T-helper 1 cell treated with Interleukin-12 subunit alpha and Interleukin-12 subunit beta and Interleukin-4 antibody, amounts not matched to agents 30 μg/mL and 1 μg/mL, for 36 hours (primary cell): ENCODE measurements around the gene PRSS48.
"Not testable (repeated sequence)": the region's sequence is repeated elsewhere in the genome, so short reads cannot be mapped to it uniquely, and the experiment has no call there.

Experiments
- H3K27ac Mint-ChIP-seq: one replicate; pipeline ENCODE4 v1.8.0; 2021; ENCODE audit warnings: mild to moderate bottlenecking, mixed read lengths
- H3K27me3 Mint-ChIP-seq: one replicate; pipeline ENCODE4 v1.8.0; 2021; ENCODE audit warnings: low read depth, mixed read lengths
- H3K36me3 Mint-ChIP-seq: one replicate; pipeline ENCODE4 v1.8.0; 2021; ENCODE audit warnings: low read depth, mixed read lengths
- H3K4me1 Mint-ChIP-seq: one replicate; pipeline ENCODE4 v1.8.0; 2021; ENCODE audit warnings: low read depth, mixed read lengths
- H3K4me3 Mint-ChIP-seq: one replicate; pipeline ENCODE4 v1.8.0; 2021; ENCODE audit warnings: mild to moderate bottlenecking, moderate library complexity, mixed read lengths
- H3K9me3 Mint-ChIP-seq: one replicate; pipeline ENCODE4 v1.8.0; 2021; ENCODE audit warnings: mixed read lengths

Gene PRSS48

GRCh38 chr4:151250706-151251105 is 26.3 kb upstream of the PRSS48 start:
- Mint-ChIP-seq H3K36me3 (no peaks in the 10 kb centered on the region), H3K4me1 (no peaks in the 10 kb centered on the region), H3K4me3 (no peak overlapping the region), H3K27ac (no peak overlapping the region), H3K27me3 (no peaks in the 10 kb centered on the region), H3K9me3 (no peaks in the 10 kb centered on the region)

GRCh38 chr4:151251603-151252304 is 25.2 kb upstream of the PRSS48 start:
- Mint-ChIP-seq H3K4me1 (no peaks in the 10 kb centered on the region), H3K36me3 (no peaks in the 10 kb centered on the region), H3K4me3 (no peak overlapping the region), H3K9me3 (no peaks in the 10 kb centered on the region), H3K27me3 (no peaks in the 10 kb centered on the region), H3K27ac (no peak overlapping the region)

DNA sequence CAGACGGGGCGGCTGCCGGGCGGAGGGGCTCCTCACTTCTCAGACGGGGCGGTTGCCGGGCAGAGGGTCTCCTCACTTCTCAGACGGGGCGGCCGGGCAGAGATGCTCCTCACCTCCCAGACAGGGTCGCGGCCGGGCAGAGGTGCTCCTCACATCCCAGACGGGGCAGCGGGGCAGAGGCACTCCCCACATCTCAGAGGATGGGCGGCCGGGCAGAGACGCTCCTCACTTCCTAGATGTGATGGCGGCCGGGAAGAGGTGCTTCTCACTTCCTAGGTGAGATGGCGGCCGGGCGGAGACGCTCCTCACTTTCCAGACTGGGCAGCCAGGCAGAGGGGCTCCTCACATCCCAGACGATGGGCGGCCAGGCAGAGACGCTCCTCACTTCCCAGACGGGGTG is 21.7 kb upstream of the PRSS48 start:
- H3K36me3 Mint-ChIP-seq, H3K27ac Mint-ChIP-seq, H3K9me3 Mint-ChIP-seq, H3K4me3 Mint-ChIP-seq, H3K27me3 Mint-ChIP-seq, H3K4me1 Mint-ChIP-seq: not testable (repeated sequence)

- H3K9me3 Mint-ChIP-seq, H3K4me1 Mint-ChIP-seq, H3K27ac Mint-ChIP-seq, H3K27me3 Mint-ChIP-seq, H3K4me3 Mint-ChIP-seq, H3K36me3 Mint-ChIP-seq: not testable (repeated sequence)
Measured at GRCh38 chr4:151255680-151256079, 21.3 kb upstream of the PRSS48 start.

GRCh38 chr4:151256134-151256533 is 20.8 kb upstream of the PRSS48 start:
- Mint-ChIP-seq H3K27me3 (no peaks in the 10 kb centered on the region), H3K9me3 (no peaks in the 10 kb centered on the region), H3K36me3 (no peaks in the 10 kb centered on the region), H3K4me3 (no peak overlapping the region), H3K27ac (no peak overlapping the region), H3K4me1 (no peaks in the 10 kb centered on the region)

- H3K4me3 Mint-ChIP-seq, result no peak overlapping the region
- no peaks in the 10 kb centered on the region for H3K9me3 Mint-ChIP-seq
- no peaks in the 10 kb centered on the region for H3K36me3 Mint-ChIP-seq
- no peaks in the 10 kb centered on the region for H3K27me3 Mint-ChIP-seq
- no peaks in the 10 kb centered on the region for H3K4me1 Mint-ChIP-seq
- no peak overlapping the region for H3K27ac Mint-ChIP-seq
Measured at GRCh38 chr4:151257704-151258103, 19.3 kb upstream of the PRSS48 start.

DNA sequence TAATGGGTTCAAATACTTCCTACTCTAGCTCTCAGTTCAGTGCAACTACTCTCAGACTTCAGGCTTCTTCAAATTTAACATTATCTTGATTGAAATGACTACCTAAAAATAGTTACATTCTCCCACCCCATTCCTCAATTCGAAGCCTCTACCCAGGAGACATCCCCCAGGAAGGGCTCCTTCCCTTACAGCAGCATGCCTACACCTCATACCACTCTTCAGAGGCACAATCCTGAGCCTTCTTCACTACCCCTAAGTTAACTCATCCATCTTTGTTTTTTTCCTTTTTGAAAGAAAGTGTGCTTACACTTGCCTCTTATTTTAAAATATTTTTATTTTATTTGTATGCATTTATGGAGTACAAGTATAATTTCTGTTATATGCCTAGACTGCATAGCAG is 17.2 kb upstream of the PRSS48 start:
- Mint-ChIP-seq H3K4me1 (no peaks in the 10 kb centered on the region), H3K9me3 (no peaks in the 10 kb centered on the region), H3K27me3 (no peaks in the 10 kb centered on the region), H3K4me3 (no peak overlapping the region), H3K36me3 (no peaks in the 10 kb centered on the region), H3K27ac (no peak overlapping the region)

DNA sequence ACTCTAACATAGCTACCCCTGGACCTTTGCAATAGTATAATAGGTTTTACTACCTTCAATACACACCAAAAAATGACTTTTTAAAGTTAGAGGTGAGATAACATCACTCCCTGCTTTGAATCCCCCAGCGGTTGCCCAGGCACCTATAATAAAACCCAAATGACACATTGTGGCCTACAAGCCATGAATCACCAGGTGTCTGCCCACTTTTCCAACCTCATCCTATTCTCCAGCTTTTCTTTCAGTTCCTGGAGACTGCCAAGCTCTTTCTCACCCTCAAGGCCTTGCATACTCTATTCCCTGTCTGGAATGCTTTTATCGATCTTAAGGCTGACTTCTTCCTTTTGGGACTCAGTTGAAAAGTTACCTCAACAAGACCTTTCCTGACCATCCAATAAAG is 16.4 kb upstream of the PRSS48 start:
- H3K4me1 Mint-ChIP-seq, result no peaks in the 10 kb centered on the region
- no peak overlapping the region for H3K27ac Mint-ChIP-seq
- H3K9me3 Mint-ChIP-seq, result no peaks in the 10 kb centered on the region

GRCh38 chr4:151263455-151263854 is 13.5 kb upstream of the PRSS48 start:
- H3K4me3 Mint-ChIP-seq, result no peak overlapping the region
- no peaks in the 10 kb centered on the region for H3K36me3 Mint-ChIP-seq
- H3K27ac Mint-ChIP-seq, result no peak overlapping the region
- no peaks in the 10 kb centered on the region for H3K9me3 Mint-ChIP-seq
- H3K4me1 Mint-ChIP-seq, result no peaks in the 10 kb centered on the region
- no peaks in the 10 kb centered on the region for H3K27me3 Mint-ChIP-seq

More for the DNA sequence above, 16.4 kb upstream of the PRSS48 start:
- no peaks in the 10 kb centered on the region for H3K27me3 Mint-ChIP-seq
- H3K4me3 Mint-ChIP-seq, result no peak overlapping the region
- no peaks in the 10 kb centered on the region for H3K36me3 Mint-ChIP-seq

DNA sequence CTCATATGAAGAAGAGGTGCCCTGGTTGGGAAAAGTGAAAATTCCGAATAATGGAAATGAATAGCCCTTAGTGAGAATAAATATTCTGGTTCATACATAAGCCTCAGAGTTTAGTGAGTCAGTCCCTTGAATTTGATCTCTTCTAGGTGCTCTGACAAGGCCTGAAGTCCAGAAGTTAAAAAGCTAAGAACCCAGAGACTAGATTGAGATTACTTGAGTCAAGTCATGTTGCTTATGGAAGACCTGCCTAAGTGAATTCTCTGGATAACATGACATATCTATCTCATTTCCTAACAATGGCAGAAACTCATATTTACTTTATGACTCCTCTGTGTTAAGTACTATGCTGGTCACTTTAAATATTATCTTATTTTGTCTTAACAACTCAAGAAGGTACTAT is 10.5 kb upstream of the PRSS48 start:
- Mint-ChIP-seq H3K27ac (no peak overlapping the region), H3K36me3 (no peaks in the 10 kb centered on the region), H3K4me3 (no peak overlapping the region), H3K9me3 (no peaks in the 10 kb centered on the region), H3K4me1 (no peaks in the 10 kb centered on the region), H3K27me3 (no peaks in the 10 kb centered on the region)

DNA sequence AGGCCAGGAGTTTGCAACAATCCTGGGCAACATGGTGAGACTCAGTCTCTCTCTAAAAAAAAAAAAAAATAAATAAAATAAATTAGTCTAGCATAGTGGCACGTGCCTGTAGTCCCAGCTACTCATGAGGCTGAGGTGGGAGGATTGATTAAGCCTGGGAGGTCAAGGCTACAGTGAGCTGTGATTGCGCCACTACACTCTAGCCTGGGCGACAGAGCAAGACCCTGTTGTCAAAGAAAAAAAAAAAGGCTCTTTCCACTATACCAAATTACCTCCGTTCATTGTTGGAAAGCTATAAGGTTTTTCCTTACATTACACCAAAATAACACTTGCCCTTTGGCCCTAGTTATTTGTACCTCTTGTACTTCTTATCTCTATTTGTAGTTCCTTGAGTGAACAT is 9.9 kb upstream of the PRSS48 start:
- H3K27ac Mint-ChIP-seq, result no peak overlapping the region
- H3K36me3 Mint-ChIP-seq, result no peaks in the 10 kb centered on the region
- no peaks in the 10 kb centered on the region for H3K4me1 Mint-ChIP-seq
- no peaks in the 10 kb centered on the region for H3K9me3 Mint-ChIP-seq
- no peak overlapping the region for H3K4me3 Mint-ChIP-seq
- no peaks in the 10 kb centered on the region for H3K27me3 Mint-ChIP-seq

DNA sequence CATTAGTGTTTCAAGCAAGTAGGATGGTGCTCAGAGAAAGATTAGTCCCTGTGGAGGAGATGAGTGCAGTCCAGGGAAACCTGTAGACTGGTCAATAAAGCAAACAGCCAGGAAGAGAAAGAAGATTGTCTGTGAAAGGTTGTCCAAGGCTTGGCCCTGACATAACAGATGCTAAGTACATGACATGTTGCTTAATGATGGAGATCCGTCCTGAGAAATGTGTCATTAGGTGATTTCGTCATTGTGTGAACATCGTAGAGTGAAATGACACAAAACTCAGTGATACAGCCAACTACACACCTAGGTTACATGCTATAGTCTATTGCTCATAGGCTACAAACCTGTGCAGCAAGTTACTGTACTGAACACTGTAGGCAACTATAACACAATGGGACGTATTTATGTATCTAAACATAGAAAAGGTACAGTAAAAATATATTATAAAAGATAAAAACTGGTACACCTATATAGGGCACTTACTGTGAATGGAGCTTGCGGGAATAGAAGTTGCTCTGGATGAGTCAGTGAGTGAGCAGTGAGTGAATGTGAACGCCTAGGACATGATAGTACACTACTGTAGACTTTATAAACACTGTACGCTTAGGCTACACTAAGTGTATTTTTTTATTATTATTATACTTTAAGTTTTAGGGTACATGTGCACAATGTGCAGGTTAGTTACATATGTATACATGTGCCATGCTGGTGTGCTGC is 9.0 kb upstream of the PRSS48 start:
- H3K9me3 Mint-ChIP-seq, result no peaks in the 10 kb centered on the region
- no peaks in the 10 kb centered on the region for H3K4me1 Mint-ChIP-seq
- H3K4me3 Mint-ChIP-seq, result no peak overlapping the region
- H3K27me3 Mint-ChIP-seq, result no peaks in the 10 kb centered on the region
- no peaks in the 10 kb centered on the region for H3K36me3 Mint-ChIP-seq
- H3K27ac Mint-ChIP-seq, result no peak overlapping the region

- not testable (repeated sequence) for H3K4me1 Mint-ChIP-seq, H3K9me3 Mint-ChIP-seq, H3K4me3 Mint-ChIP-seq, H3K27me3 Mint-ChIP-seq, H3K27ac Mint-ChIP-seq, H3K36me3 Mint-ChIP-seq
Measured at GRCh38 chr4:151268905-151269304, 8.1 kb upstream of the PRSS48 start.

- no peaks in the 10 kb centered on the region for H3K4me1 Mint-ChIP-seq
- H3K27me3 Mint-ChIP-seq, result peaks cover 3% of the 10 kb centered on the region
- H3K36me3 Mint-ChIP-seq, result no peaks in the 10 kb centered on the region
- no peak overlapping the region for H3K27ac Mint-ChIP-seq
- H3K4me3 Mint-ChIP-seq, result no peak overlapping the region
- H3K9me3 Mint-ChIP-seq, result no peaks in the 10 kb centered on the region
Measured at GRCh38 chr4:151284534-151285245, 7.7 kb downstream of the PRSS48 start.

DNA sequence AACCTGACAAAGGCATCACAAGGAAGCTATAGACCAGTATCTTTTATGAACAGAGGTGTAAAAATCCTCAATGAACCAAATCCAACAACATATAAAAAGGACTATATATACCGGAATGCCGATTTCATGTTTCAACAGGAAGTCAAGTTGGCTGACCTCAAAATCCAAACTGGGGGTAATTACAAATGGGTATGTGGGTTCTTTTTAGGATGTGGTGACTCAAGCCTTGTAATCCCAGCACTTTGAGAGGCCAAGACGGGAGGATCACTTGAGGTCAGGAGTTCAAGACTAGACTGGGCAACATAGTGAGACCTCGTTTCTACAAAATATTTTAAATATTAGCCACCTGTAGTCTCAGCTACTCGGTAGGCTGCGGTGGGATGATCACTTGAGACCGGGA is 10.4 kb downstream of the PRSS48 start:
- Mint-ChIP-seq H3K27ac (no peak overlapping the region), H3K4me3 (no peak overlapping the region), H3K27me3 (no peaks in the 10 kb centered on the region), H3K36me3 (no peaks in the 10 kb centered on the region), H3K9me3 (no peaks in the 10 kb centered on the region), H3K4me1 (no peaks in the 10 kb centered on the region)
